Mesothelial cell of epicardium (in vitro differentiated cells): ENCODE data around the gene AIM2. TPM values are rescaled to one million over a fixed set of nuclear protein-coding genes. Genes with fewer than 3 reads are reported as not detected.

Source experiments
- DNase-seq, 2 experiments: peaks; one replicate each; pipeline ENCODE4 v3.0.0; 2021; ENCODE audit warnings: low spot score in 2 of 2; ENCODE audit not compliant: unreplicated experiment in 2 of 2
- H3K27ac Mint-ChIP-seq: 2 replicates; pipeline ENCODE4 v1.8.0; 2021; ENCODE audit warnings: mixed read lengths
- H3K27me3 Mint-ChIP-seq: 2 replicates; pipeline ENCODE4 v1.8.0; 2021; ENCODE audit warnings: low read depth, mixed read lengths
- H3K36me3 Mint-ChIP-seq: 2 replicates; pipeline ENCODE4 v1.8.0; 2021; ENCODE audit warnings: mixed read lengths
- H3K4me1 Mint-ChIP-seq: 2 replicates; pipeline ENCODE4 v1.8.0; 2021; ENCODE audit warnings: mixed read lengths
- H3K4me3 Mint-ChIP-seq: 2 replicates; pipeline ENCODE4 v1.8.0; 2021; ENCODE audit warnings: mild to moderate bottlenecking, moderate library complexity, mixed read lengths
- H3K9me3 Mint-ChIP-seq: 2 replicates; pipeline ENCODE4 v1.8.0; 2021; ENCODE audit warnings: mixed read lengths
- total RNA-seq: library from RNA; stranded (reverse); gene quantifications from 3 replicates; pipeline ENCODE4 v1.2.1, GENCODE V29; 2021
- TF ChIP-seq, protein P1 (sequence below): fragments of 200-600 bp; sonication (generic); IDR thresholded peaks from one replicate; pipeline ENCODE4 v1.5.0; 2021; ENCODE audit warnings: antibody characterized with exemption; ENCODE audit not compliant: unreplicated experiment

Gene AIM2
- total RNA-seq, 1 donor from 2014 or later, result 0.96 TPM

DNA sequence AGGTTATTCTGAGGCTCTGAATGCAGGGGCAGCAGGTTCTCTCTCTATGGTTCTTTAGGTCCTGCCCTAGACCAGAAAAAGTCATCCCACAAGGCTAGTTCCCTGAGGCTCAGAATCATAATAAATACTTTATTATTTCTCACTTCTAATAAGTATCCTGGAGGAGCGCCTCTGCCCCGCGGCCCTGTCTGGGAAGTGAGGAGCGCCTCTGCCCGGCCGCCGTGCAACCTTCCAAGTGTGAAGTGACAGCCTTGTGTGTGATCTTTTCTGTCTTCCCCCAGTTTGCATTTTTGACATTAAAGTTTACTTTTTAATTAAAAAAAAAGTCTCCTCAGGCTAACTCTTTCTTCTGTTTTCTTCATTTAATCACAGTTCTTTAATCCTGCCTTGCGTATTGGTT lies 11.5 kb downstream of the AIM2 start:
- DNase-seq, result no peak
- Mint-ChIP-seq H3K36me3 (no peaks in the 10 kb centered on the region), H3K27me3 (no peaks in the 10 kb centered on the region), H3K9me3 (no peaks in the 10 kb centered on the region), H3K27ac (no peak overlapping the region), H3K4me1 (no peaks in the 10 kb centered on the region), H3K4me3 (no peak overlapping the region)
- TF ChIP-seq, protein P1, sequence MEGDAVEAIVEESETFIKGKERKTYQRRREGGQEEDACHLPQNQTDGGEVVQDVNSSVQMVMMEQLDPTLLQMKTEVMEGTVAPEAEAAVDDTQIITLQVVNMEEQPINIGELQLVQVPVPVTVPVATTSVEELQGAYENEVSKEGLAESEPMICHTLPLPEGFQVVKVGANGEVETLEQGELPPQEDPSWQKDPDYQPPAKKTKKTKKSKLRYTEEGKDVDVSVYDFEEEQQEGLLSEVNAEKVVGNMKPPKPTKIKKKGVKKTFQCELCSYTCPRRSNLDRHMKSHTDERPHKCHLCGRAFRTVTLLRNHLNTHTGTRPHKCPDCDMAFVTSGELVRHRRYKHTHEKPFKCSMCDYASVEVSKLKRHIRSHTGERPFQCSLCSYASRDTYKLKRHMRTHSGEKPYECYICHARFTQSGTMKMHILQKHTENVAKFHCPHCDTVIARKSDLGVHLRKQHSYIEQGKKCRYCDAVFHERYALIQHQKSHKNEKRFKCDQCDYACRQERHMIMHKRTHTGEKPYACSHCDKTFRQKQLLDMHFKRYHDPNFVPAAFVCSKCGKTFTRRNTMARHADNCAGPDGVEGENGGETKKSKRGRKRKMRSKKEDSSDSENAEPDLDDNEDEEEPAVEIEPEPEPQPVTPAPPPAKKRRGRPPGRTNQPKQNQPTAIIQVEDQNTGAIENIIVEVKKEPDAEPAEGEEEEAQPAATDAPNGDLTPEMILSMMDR, result no peak

DNA sequence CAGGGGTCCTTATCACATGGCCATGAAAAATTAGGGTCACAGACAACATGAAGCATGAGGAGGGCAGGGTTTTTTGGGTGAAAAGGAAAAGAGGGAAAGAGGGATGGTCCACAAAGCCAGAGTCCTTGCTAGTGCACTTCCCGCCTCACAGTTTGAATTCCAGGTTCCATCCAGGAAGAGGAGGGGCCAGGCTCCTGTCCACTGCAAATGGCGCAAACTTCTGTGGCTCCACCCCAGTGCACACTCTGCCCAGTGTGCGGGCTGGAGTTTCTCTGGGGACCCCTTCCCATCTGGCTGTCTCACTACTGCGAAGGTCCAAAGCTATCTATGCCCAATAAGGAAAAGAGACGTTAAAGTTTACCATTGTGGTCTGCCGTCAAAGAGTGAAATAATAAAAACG lies 17.8 kb downstream of the AIM2 start:
- TF ChIP-seq, protein P1, result no peak
- no peaks in the 10 kb centered on the region for H3K27me3 Mint-ChIP-seq

DNA sequence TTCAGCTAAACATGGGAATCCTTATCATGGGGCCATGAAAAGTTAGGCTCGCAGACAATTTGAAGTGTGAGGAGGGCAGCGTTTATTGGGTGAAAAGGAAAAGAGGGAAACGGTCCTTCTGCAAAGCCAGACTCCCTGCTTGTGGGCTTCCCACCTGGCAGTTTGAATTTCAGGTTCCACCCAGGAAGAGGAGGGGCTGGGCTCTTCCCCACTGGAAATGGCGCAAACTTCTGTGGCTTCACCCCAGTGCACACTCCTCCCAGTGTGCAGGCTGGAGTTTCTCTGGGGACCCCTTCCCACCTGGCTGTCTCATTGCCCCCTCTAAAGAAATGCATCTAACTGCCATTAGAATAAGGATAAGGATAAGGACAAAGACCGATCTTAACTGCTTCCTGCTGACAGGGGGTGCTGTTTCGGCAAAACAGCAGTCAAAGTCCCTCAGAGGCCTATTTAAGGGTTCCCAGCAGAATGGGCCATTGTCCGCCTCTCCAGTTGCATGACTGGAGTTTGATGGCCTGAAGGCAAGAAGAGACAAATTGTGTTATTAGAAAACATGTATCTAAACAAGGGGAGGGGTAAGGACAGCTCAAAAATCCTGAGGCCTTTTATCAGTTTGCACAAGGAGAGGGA lies 20.4 kb downstream of the AIM2 start:
- Mint-ChIP-seq H3K9me3 (no peaks in the 10 kb centered on the region), H3K36me3 (peaks cover 43% of the 10 kb centered on the region), H3K27me3 (no peaks in the 10 kb centered on the region), H3K27ac (no peak overlapping the region), H3K4me1 (no peaks in the 10 kb centered on the region), H3K4me3 (no peak overlapping the region)
- TF ChIP-seq, protein P1, result no peak
- DNase-seq, result no peak

More for the DNA sequence above, 17.8 kb downstream of the AIM2 start:
- H3K4me1 Mint-ChIP-seq, result no peaks in the 10 kb centered on the region
- peaks cover 20% of the 10 kb centered on the region for H3K36me3 Mint-ChIP-seq
- no peak overlapping the region for H3K4me3 Mint-ChIP-seq
- H3K27ac Mint-ChIP-seq, result no peak overlapping the region
- H3K9me3 Mint-ChIP-seq, result no peaks in the 10 kb centered on the region
- no peak for DNase-seq

DNA sequence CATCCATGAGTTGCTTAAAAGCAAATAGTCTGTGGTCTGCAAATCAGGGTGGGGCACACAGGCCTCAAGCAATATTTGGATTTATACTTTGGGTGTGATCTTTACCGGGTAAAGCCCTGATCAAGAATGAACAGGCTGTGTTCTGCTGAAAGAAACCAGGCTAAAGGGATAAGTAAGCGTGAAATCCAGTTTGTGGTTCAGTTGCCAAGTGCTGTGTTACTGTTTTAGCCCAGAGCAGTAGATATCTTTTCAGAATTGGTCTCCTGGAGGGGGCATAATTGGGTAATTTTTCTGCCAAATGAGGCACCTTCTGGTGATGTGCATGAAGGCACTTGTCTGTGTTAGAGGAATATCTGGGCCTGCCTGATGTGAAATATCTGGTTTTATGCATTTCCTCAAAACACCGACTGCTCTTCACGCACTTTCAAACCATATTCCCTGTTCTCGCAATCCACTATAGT lies 21.4 kb downstream of the AIM2 start:
- TF ChIP-seq, protein P1, result no peak
- Mint-ChIP-seq H3K9me3 (no peaks in the 10 kb centered on the region), H3K4me1 (no peaks in the 10 kb centered on the region), H3K4me3 (no peak overlapping the region), H3K36me3 (peaks cover 52% of the 10 kb centered on the region), H3K27me3 (no peaks in the 10 kb centered on the region), H3K27ac (no peak overlapping the region)
- no peak for DNase-seq

DNA sequence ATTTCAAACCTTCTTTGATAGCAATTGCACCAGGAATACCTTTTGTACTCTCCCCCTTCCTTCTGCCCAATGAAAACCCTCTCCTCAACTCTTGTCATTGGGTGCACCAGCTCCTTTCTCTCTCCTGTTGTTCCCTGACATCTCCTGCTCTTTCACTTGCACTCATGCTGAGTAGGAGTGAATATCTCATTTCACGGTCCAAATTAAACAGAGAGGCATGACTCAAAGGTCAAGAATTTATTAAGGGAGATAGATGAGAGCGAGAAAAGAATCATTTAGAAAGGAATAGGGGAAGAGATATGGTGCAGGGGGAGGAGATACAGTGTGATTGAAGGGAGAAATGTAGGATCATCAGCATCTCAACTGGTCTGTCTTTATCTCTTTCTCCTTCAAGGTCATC lies 22.1 kb downstream of the AIM2 start:
- no peak overlapping the region for H3K27ac Mint-ChIP-seq
- DNase-seq, result no peak
- TF ChIP-seq, protein P1, result no peak
- no peaks in the 10 kb centered on the region for H3K4me1 Mint-ChIP-seq
- no peaks in the 10 kb centered on the region for H3K9me3 Mint-ChIP-seq
- no peak overlapping the region for H3K4me3 Mint-ChIP-seq
- peaks cover 55% of the 10 kb centered on the region for H3K36me3 Mint-ChIP-seq
- H3K27me3 Mint-ChIP-seq, result no peaks in the 10 kb centered on the region
